Activated CD4-positive, alpha-beta memory T cell treated with anti-CD3 and anti-CD28 coated beads, Interleukin-2, amount 10 ng/mL, durations not matched to agents 7 days and 5 days (primary cell): Measurements from ENCODE around the gene MKRN2OS. TPM values are rescaled to one million over a fixed set of nuclear protein-coding genes. Genes with fewer than 3 reads are reported as not detected.

Experiments
- CTCF ChIA-PET: fragments of 350-600 bp; sonication (Branson Sonifier 250); formaldehyde crosslinking; loops from one replicate; lab custom pipeline; 2021; ENCODE audit warnings: antibody characterized with exemption, inconsistent platforms; lab: Charles Lee
- POLR2A ChIA-PET: fragments of 350-600 bp; sonication (Branson Sonifier 250); formaldehyde crosslinking; loops from one replicate; lab custom pipeline; 2021; ENCODE audit warnings: antibody characterized with exemption; lab: Charles Lee
- DNase-seq: peaks from one replicate; pipeline ENCODE4 v3.0.0-alpha.2; 2020
- H3K27ac Mint-ChIP-seq: one replicate; pipeline ENCODE4 v1.8.0; 2021; ENCODE audit warnings: mild to moderate bottlenecking, mixed read lengths
- H3K27me3 Mint-ChIP-seq: one replicate; pipeline ENCODE4 v1.8.0; 2021; ENCODE audit warnings: mixed read lengths
- H3K36me3 Mint-ChIP-seq: one replicate; pipeline ENCODE4 v1.8.0; 2021; ENCODE audit warnings: low read depth, mixed read lengths
- H3K4me1 Mint-ChIP-seq: one replicate; pipeline ENCODE4 v1.8.0; 2021; ENCODE audit warnings: mixed read lengths
- H3K4me3 Mint-ChIP-seq: one replicate; pipeline ENCODE4 v1.8.0; 2021; ENCODE audit warnings: mild to moderate bottlenecking, mixed read lengths
- H3K9me3 Mint-ChIP-seq: one replicate; pipeline ENCODE4 v1.8.0; 2021; ENCODE audit warnings: mixed read lengths
- total RNA-seq, 2 experiments: library from RNA; stranded (reverse); gene quantifications; one replicate each; pipeline ENCODE4 v1.2.3, GENCODE V29; 2021

Gene MKRN2OS
- total RNA-seq, 2 experiments from 2014 or later = not detected

GRCh38 chr3:12579456-12579855 is 34.2 kb upstream of the MKRN2OS start:
- no peak overlapping the region for H3K4me3 Mint-ChIP-seq
- ChIA-PET POLR2A (no interaction called here), CTCF (interaction anchor here (1.8 kb wide), 1 partner anchor 11 kb away, joined by 4 read pairs; no protein-coding TSS in a partner anchor)
- DNase-seq = no peak
- H3K9me3 Mint-ChIP-seq = no peaks in the 10 kb centered on the region
- peaks cover 4% of the 10 kb centered on the region for H3K4me1 Mint-ChIP-seq
- H3K27me3 Mint-ChIP-seq = no peaks in the 10 kb centered on the region
- H3K27ac Mint-ChIP-seq = no peak overlapping the region
- peaks cover 74% of the 10 kb centered on the region for H3K36me3 Mint-ChIP-seq

- ChIA-PET POLR2A (interaction anchor here (1.0 to 1.1 kb wide), 2 partner anchors 84 to 86 kb away, joined by 3 to 6 read pairs; no protein-coding TSS in a partner anchor), CTCF (interaction anchor here (0.6 to 1.8 kb wide), 6 partner anchors 9 to 143 kb away, joined by 3 to 5 read pairs (median 3); partner anchors contain the start of gene TSEN2)
- H3K9me3 Mint-ChIP-seq = no peaks in the 10 kb centered on the region
- H3K4me1 Mint-ChIP-seq = peaks cover 4% of the 10 kb centered on the region
- no peak for DNase-seq
- no peak overlapping the region for H3K4me3 Mint-ChIP-seq
- H3K27me3 Mint-ChIP-seq = no peaks in the 10 kb centered on the region
- H3K36me3 Mint-ChIP-seq = peaks cover 73% of the 10 kb centered on the region
- H3K27ac Mint-ChIP-seq = no peak overlapping the region
Observed at GRCh38 chr3:12578742-12579141, 33.4 kb upstream of the MKRN2OS start.

- Mint-ChIP-seq H3K4me1 (peaks cover 4% of the 10 kb centered on the region), H3K27ac (no peak overlapping the region), H3K27me3 (no peaks in the 10 kb centered on the region), H3K9me3 (no peaks in the 10 kb centered on the region), H3K4me3 (no peak overlapping the region), H3K36me3 (peaks cover 71% of the 10 kb centered on the region)
- DNase-seq = no peak
- ChIA-PET CTCF (no interaction called here), POLR2A (no interaction called here)
Observed at GRCh38 chr3:12577379-12577778, 32.1 kb upstream of the MKRN2OS start.

- POLR2A ChIA-PET = no interaction called here
- no peak for DNase-seq
- H3K27me3 Mint-ChIP-seq = no peaks in the 10 kb centered on the region
- H3K36me3 Mint-ChIP-seq = peaks cover 74% of the 10 kb centered on the region
- no peaks in the 10 kb centered on the region for H3K9me3 Mint-ChIP-seq
- H3K27ac Mint-ChIP-seq = no peak overlapping the region
- CTCF ChIA-PET = no interaction called here
- peaks cover 4% of the 10 kb centered on the region for H3K4me1 Mint-ChIP-seq
- H3K4me3 Mint-ChIP-seq = no peak overlapping the region
Observed at GRCh38 chr3:12574661-12575060, 29.4 kb upstream of the MKRN2OS start.

- Mint-ChIP-seq H3K27me3 (no peaks in the 10 kb centered on the region), H3K9me3 (no peaks in the 10 kb centered on the region), H3K4me1 (peaks cover 4% of the 10 kb centered on the region), H3K36me3 (peaks cover 72% of the 10 kb centered on the region), H3K27ac (no peak overlapping the region), H3K4me3 (no peak overlapping the region)
- CTCF ChIA-PET = no interaction called here
- no peak for DNase-seq
- POLR2A ChIA-PET = interaction anchor here (0.9 kb wide), 1 partner anchor 10 kb away, joined by 3 read pairs; no protein-coding TSS in a partner anchor
Observed at GRCh38 chr3:12574131-12574530, 28.8 kb upstream of the MKRN2OS start.

GRCh38 chr3:12571986-12572385 is 26.7 kb upstream of the MKRN2OS start:
- Mint-ChIP-seq H3K9me3 (peaks cover under 1% of the 10 kb centered on the region), H3K4me3 (no peak overlapping the region), H3K36me3 (peaks cover 65% of the 10 kb centered on the region), H3K4me1 (peaks cover under 1% of the 10 kb centered on the region), H3K27me3 (no peaks in the 10 kb centered on the region), H3K27ac (no peak overlapping the region)
- no peak for DNase-seq
- CTCF ChIA-PET = no interaction called here
- POLR2A ChIA-PET = no interaction called here

- DNase-seq = no peak
- Mint-ChIP-seq H3K27ac (no peak overlapping the region), H3K36me3 (peaks cover 65% of the 10 kb centered on the region), H3K9me3 (peaks cover 13% of the 10 kb centered on the region), H3K27me3 (no peaks in the 10 kb centered on the region), H3K4me1 (peaks cover 11% of the 10 kb centered on the region), H3K4me3 (no peak overlapping the region)
- CTCF ChIA-PET = no interaction called here
- POLR2A ChIA-PET = interaction anchor here (1.4 to 2.4 kb wide), 3 partner anchors 11 to 85 kb away, joined by 4 to 7 read pairs (median 5); partner anchors contain the start of gene TSEN2
Observed at GRCh38 chr3:12569836-12570235, 24.5 kb upstream of the MKRN2OS start.

DNA sequence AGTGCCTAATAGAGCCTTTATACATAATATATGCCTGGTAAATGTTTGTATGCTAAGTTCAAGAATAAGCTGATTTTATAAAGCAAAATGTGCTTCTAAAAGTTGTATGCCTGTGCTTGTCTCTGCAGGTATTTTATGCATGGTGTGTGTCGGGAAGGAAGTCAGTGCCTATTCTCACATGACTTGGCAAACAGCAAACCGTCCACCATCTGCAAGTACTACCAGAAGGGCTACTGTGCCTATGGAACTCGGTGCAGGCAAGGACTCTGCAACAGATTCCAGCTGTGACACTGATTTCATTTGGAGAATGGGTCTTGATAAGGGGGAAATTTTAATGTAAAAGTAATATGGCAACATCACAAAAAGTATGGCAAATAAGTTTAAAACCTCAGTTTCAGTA is 23.4 kb upstream of the MKRN2OS start:
- H3K4me1 Mint-ChIP-seq = peaks cover 14% of the 10 kb centered on the region
- ChIA-PET POLR2A (interaction anchor here (0.7 to 2.4 kb wide), 4 partner anchors 10 to 96 kb away, joined by 3 to 7 read pairs (median 4); no protein-coding TSS in a partner anchor), CTCF (interaction anchor here (1.4 kb wide), 1 partner anchor 10 kb away, joined by 4 read pairs; no protein-coding TSS in a partner anchor)
- no peak for DNase-seq
- no peak overlapping the region for H3K27ac Mint-ChIP-seq
- H3K9me3 Mint-ChIP-seq = peaks cover 16% of the 10 kb centered on the region
- H3K4me3 Mint-ChIP-seq = no peak overlapping the region
- H3K36me3 Mint-ChIP-seq = peaks cover 62% of the 10 kb centered on the region
- no peaks in the 10 kb centered on the region for H3K27me3 Mint-ChIP-seq

GRCh38 chr3:12566976-12567375 is 21.7 kb upstream of the MKRN2OS start:
- DNase-seq = no peak
- POLR2A ChIA-PET = interaction anchor here (0.5 kb wide), 1 partner anchor 196 kb away, joined by 3 read pairs; no protein-coding TSS in a partner anchor
- Mint-ChIP-seq H3K27me3 (no peaks in the 10 kb centered on the region), H3K27ac (no peak overlapping the region), H3K9me3 (peaks cover 16% of the 10 kb centered on the region), H3K36me3 (peaks cover 50% of the 10 kb centered on the region), H3K4me3 (no peak overlapping the region), H3K4me1 (peaks cover 15% of the 10 kb centered on the region)
- CTCF ChIA-PET = no interaction called here

DNA sequence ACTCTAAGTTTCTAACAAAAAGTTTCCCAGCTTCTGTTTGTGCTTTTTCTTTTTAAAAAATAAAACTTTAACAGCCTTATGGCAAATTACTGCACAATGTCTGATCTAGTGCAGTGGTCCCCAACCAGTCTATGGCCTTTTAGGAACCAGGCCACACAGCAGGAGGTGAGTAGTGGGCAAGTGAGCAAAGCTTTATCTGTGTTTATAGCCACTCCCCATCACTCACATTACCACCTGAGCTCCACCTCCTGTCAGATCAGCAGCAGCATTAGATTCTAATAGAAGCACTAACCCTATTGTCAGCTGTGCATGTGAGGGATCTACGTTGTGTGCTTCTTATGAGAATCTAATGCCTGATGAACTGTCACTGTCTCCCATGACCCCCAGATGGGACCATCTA is 17.2 kb upstream of the MKRN2OS start:
- no peaks in the 10 kb centered on the region for H3K27me3 Mint-ChIP-seq
- H3K36me3 Mint-ChIP-seq = peaks cover 21% of the 10 kb centered on the region
- no peak overlapping the region for H3K27ac Mint-ChIP-seq
- ChIA-PET CTCF (no interaction called here), POLR2A (interaction anchor here (1.2 kb wide), 1 partner anchor 101 kb away, joined by 3 read pairs; no protein-coding TSS in a partner anchor)
- peaks cover 16% of the 10 kb centered on the region for H3K9me3 Mint-ChIP-seq
- H3K4me3 Mint-ChIP-seq = no peak overlapping the region
- no peak for DNase-seq
- H3K4me1 Mint-ChIP-seq = peaks cover 56% of the 10 kb centered on the region

- H3K4me3 Mint-ChIP-seq = no peak overlapping the region
- no peaks in the 10 kb centered on the region for H3K27me3 Mint-ChIP-seq
- H3K9me3 Mint-ChIP-seq = peaks cover 11% of the 10 kb centered on the region
- CTCF ChIA-PET = no interaction called here
- peaks cover 14% of the 10 kb centered on the region for H3K36me3 Mint-ChIP-seq
- peaks cover 55% of the 10 kb centered on the region for H3K4me1 Mint-ChIP-seq
- H3K27ac Mint-ChIP-seq = no peak overlapping the region
- DNase-seq = no peak
- POLR2A ChIA-PET = interaction anchor here (0.6 to 1.7 kb wide), 2 partner anchors 101 to 103 kb away, joined by 3 to 11 read pairs; partner anchors contain the start of gene RAF1
Observed at GRCh38 chr3:12561397-12561796, 16.1 kb upstream of the MKRN2OS start.

DNA sequence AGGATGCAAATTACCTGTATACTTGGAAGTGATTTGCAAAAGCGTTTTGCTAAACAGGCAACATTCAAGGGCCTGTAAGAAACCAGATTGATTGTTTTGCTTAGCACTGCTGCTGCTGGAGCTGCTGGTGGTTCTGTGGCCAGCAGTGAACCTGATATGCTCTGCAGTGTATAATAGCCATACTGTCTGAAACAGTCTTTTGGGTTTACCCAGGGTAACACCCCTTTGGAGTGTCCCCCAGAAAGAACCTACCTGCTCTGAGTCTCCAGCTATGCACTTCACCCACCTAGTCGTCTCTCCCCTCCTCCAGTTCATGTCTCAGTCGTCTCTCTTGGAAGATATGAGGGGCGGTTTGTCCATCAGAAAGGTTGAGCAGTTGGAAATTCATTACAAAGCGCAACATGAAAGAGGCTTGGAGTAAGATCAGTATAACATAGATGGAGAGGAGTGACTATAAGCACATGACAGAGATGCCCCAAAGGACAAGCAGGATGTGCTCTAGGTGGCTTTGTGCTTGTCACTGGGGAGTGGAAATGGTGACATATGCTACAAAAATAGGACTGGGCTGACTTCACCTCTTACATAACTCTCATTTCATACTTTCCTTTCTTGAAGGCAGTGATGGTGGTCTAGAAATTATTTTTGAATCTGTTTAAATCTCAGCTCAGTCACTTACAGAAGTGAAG is 15.3 kb upstream of the MKRN2OS start:
- H3K4me1 Mint-ChIP-seq = peaks cover 56% of the 10 kb centered on the region
- no peak overlapping the region for H3K4me3 Mint-ChIP-seq

GRCh38 chr3:12559520-12559919 is 14.2 kb upstream of the MKRN2OS start:
- POLR2A ChIA-PET = interaction anchor here (1.1 to 4.2 kb wide), 4 partner anchors 23 to 104 kb away, joined by 3 to 21 read pairs (median 6); partner anchors contain the start of genes RAF1 and TSEN2
- peaks cover 53% of the 10 kb centered on the region for H3K4me1 Mint-ChIP-seq

More for the DNA sequence above, 15.3 kb upstream of the MKRN2OS start:
- H3K36me3 Mint-ChIP-seq = peaks cover 9% of the 10 kb centered on the region
- POLR2A ChIA-PET = interaction anchor here (0.6 to 2.5 kb wide), 4 partner anchors 22 to 103 kb away, joined by 3 to 11 read pairs (median 6); partner anchors contain the start of gene RAF1
- H3K27me3 Mint-ChIP-seq = peaks cover 3% of the 10 kb centered on the region
- peak overlapping the region; percentile 38 for H3K27ac Mint-ChIP-seq
- CTCF ChIA-PET = interaction anchor here (0.7 to 1.0 kb wide), 3 partner anchors 62 to 103 kb away, joined by 3 read pairs; partner anchors contain the start of gene RAF1
- DNase-seq = no peak
- peaks cover 5% of the 10 kb centered on the region for H3K9me3 Mint-ChIP-seq

More at GRCh38 chr3:12559520-12559919, 14.2 kb upstream of the MKRN2OS start:
- peaks cover 2% of the 10 kb centered on the region for H3K36me3 Mint-ChIP-seq
- H3K9me3 Mint-ChIP-seq = no peaks in the 10 kb centered on the region
- DNase-seq = no peak
- CTCF ChIA-PET = interaction anchor here (1.6 kb wide), 1 partner anchor 147 kb away, joined by 3 read pairs; no protein-coding TSS in a partner anchor
- H3K27me3 Mint-ChIP-seq = peaks cover 10% of the 10 kb centered on the region
- no peak overlapping the region for H3K4me3 Mint-ChIP-seq
- H3K27ac Mint-ChIP-seq = no peak overlapping the region
